Fibroblast of lung (primary cell): ENCODE measurements around the gene CTXN3.

Experiments
- CTCF ChIP-seq, 2 donors: IDR thresholded peaks in 1 of 2; conservative IDR thresholded peaks in 1 of 2; 1 replicate in 1 of 2; 2 replicates in 1 of 2; pipeline ENCODE4 v1.5.1; 2011 to 2012; ENCODE audit warnings: low read length in 2 of 2, control low read depth in 1 of 2, inconsistent platforms in 1 of 2, low read depth in 1 of 2, mild to moderate bottlenecking in 1 of 2
- EZH2 ChIP-seq: IDR thresholded peaks from 2 replicates; pipeline ENCODE4 v1.5.1; 2012; ENCODE audit warnings: low read length, control low read depth, mild to moderate bottlenecking; ENCODE audit errors: missing control alignments

GRCh38 chr5:127699416-127699815, 50.5 kb downstream of the CTXN3 start:
- TF ChIP-seq CTCF (conservative IDR thresholded peaks at IDR 0.05 in 1 of 2, IDR thresholded peaks at IDR 0.05 in 1 of 2; ENCODE audit: low read depth in 1 of 2, low read length in 2 of 2) = no peak
- TF ChIP-seq EZH2 = no peak
